HEK293 (cell line): Measurements from ENCODE around the gene ERBB4.
A peak's percentile ranks its signal among the peaks of the same experiment; 100 is the strongest.

Source experiments
- CTCF ChIA-PET: fragments of 350-600 bp; formaldehyde crosslinking; extraction: SDS; loops from one replicate; lab custom pipeline; 2021; ENCODE audit warnings: antibody characterized with exemption; lab: Yijun Ruan, JAX
- POLR2A ChIA-PET: fragments of 300-600 bp; formaldehyde crosslinking; extraction: SDS; loops from one replicate; lab custom pipeline; 2020; ENCODE audit warnings: antibody characterized with exemption, inconsistent platforms; lab: Yijun Ruan, JAX
- H3K27ac ChIP-seq: fragments of 200-500 bp; sonication (Bioruptor generic); 2 replicates; pipeline ENCODE4 v1.5.1; 2014; ENCODE audit warnings: low read depth, low read length, control low read depth, inconsistent platforms; ENCODE audit errors: extremely low read depth
- H3K36me3 ChIP-seq, 2 experiments: fragments of 200-500 bp in 1 of 2; sonication (Bioruptor generic) in 1 of 2; 1 replicate in 1 of 2; 2 replicates in 1 of 2; pipeline ENCODE4 v1.5.1; 2014 to 2017; ENCODE audit warnings: inconsistent platforms in 2 of 2, low read length in 2 of 2; ENCODE audit not compliant: control insufficient read depth in 2 of 2, insufficient read depth in 1 of 2
- H3K4me1 ChIP-seq: fragments of 200-500 bp; sonication (Bioruptor generic); 2 replicates; pipeline ENCODE4 v1.5.1; 2014; ENCODE audit warnings: mild to moderate bottlenecking, low read length, inconsistent platforms; ENCODE audit not compliant: control insufficient read depth, insufficient read depth
- H3K4me3 ChIP-seq: 2 replicates; pipeline ENCODE4 v1.5.1; 2011; ENCODE audit warnings: low read depth, mild to moderate bottlenecking, control low read depth, low read length, moderate library complexity
- H3K9me3 ChIP-seq: fragments of 200-500 bp; sonication (Bioruptor generic); 2 replicates; pipeline ENCODE4 v1.5.1; 2014; ENCODE audit warnings: low read depth, low read length, inconsistent platforms; ENCODE audit not compliant: control insufficient read depth, insufficient read depth
- EGR2 ChIP-seq: fragments of 450-650 bp; formaldehyde crosslinking; IDR thresholded peaks from 2 replicates; pipeline ENCODE4 v1.5.1; 2016; ENCODE audit warnings: low read depth, missing biosample characterization, missing genetic modification characterization
- GLIS2 ChIP-seq: fragments of 450-650 bp; formaldehyde crosslinking; IDR thresholded peaks from 2 replicates; pipeline ENCODE4 v1.5.1; 2016; ENCODE audit warnings: missing biosample characterization, missing genetic modification characterization
- MEIS1 ChIP-seq: sonication (generic); formaldehyde crosslinking; IDR thresholded peaks from 2 replicates; pipeline ENCODE4 v1.8.1; 2022; ENCODE audit warnings: missing genetic modification reagents, mild to moderate bottlenecking, borderline replicate concordance
- OSR2 ChIP-seq: fragments of 450-650 bp; formaldehyde crosslinking; IDR thresholded peaks from 2 replicates; pipeline ENCODE4 v1.5.1; 2016; ENCODE audit warnings: missing biosample characterization, missing genetic modification characterization
- PRDM6 ChIP-seq: fragments of 450-650 bp; formaldehyde crosslinking; IDR thresholded peaks from 2 replicates; pipeline ENCODE4 v1.5.1; 2017; ENCODE audit warnings: missing biosample characterization, missing genetic modification characterization
- SP3 ChIP-seq: fragments of 450-650 bp; formaldehyde crosslinking; IDR thresholded peaks from 2 replicates; pipeline ENCODE4 v1.5.1; 2016; ENCODE audit warnings: missing biosample characterization, missing genetic modification characterization
- TRIM28 ChIP-seq: IDR thresholded peaks from 2 replicates; pipeline ENCODE4 v1.6.1; 2011; ENCODE audit warnings: low read length, control low read depth, borderline replicate concordance
- ZBTB17 ChIP-seq: fragments of 450-650 bp; formaldehyde crosslinking; IDR thresholded peaks from 2 replicates; pipeline ENCODE4 v1.5.1; 2016; ENCODE audit warnings: missing biosample characterization, missing genetic modification characterization
- ZBTB8A ChIP-seq: fragments of 450-650 bp; formaldehyde crosslinking; IDR thresholded peaks from 2 replicates; pipeline ENCODE4 v1.5.1; 2016; ENCODE audit warnings: missing biosample characterization, missing genetic modification characterization
- ZNF140 ChIP-seq: fragments of 450-650 bp; formaldehyde crosslinking; IDR thresholded peaks from 2 replicates; pipeline ENCODE4 v1.5.1; 2016; ENCODE audit warnings: missing biosample characterization, missing genetic modification characterization
- ZNF169 ChIP-seq: fragments of 450-650 bp; formaldehyde crosslinking; IDR thresholded peaks from 2 replicates; pipeline ENCODE4 v1.5.1; 2016; ENCODE audit warnings: missing biosample characterization, missing genetic modification characterization
- ZNF211 ChIP-seq: fragments of 450-650 bp; formaldehyde crosslinking; IDR thresholded peaks from 2 replicates; pipeline ENCODE4 v1.5.1; 2016; ENCODE audit warnings: low read depth, missing biosample characterization, missing genetic modification characterization
- ZNF221 ChIP-seq: fragments of 450-650 bp; formaldehyde crosslinking; IDR thresholded peaks from 2 replicates; pipeline ENCODE4 v1.5.1; 2017; ENCODE audit warnings: missing biosample characterization, missing genetic modification characterization, borderline replicate concordance
- ZNF239 ChIP-seq: fragments of 450-650 bp; formaldehyde crosslinking; IDR thresholded peaks from 2 replicates; pipeline ENCODE4 v1.5.1; 2016; ENCODE audit warnings: missing biosample characterization, missing genetic modification characterization
- ZNF324 ChIP-seq: fragments of 450-650 bp; formaldehyde crosslinking; IDR thresholded peaks from 2 replicates; pipeline ENCODE4 v1.5.1; 2016; ENCODE audit warnings: missing biosample characterization, missing genetic modification characterization
- ZNF350 ChIP-seq: fragments of 450-650 bp; formaldehyde crosslinking; IDR thresholded peaks from 2 replicates; pipeline ENCODE4 v1.5.0; 2017; ENCODE audit warnings: missing biosample characterization, mild to moderate bottlenecking, missing genetic modification characterization
- ZNF37A ChIP-seq: fragments of 450-650 bp; IDR thresholded peaks from 2 replicates; pipeline ENCODE4 v1.5.1; 2018; ENCODE audit warnings: missing biosample characterization, missing genetic modification characterization
- ZNF488 ChIP-seq: fragments of 450-650 bp; formaldehyde crosslinking; IDR thresholded peaks from 2 replicates; pipeline ENCODE4 v1.5.1; 2016; ENCODE audit warnings: missing biosample characterization, missing genetic modification characterization
- ZNF600 ChIP-seq: fragments of 450-650 bp; formaldehyde crosslinking; IDR thresholded peaks from 2 replicates; pipeline ENCODE4 v1.5.1; 2016; ENCODE audit warnings: missing biosample characterization, missing genetic modification characterization
- ZNF670 ChIP-seq: fragments of 450-650 bp; formaldehyde crosslinking; IDR thresholded peaks from 2 replicates; pipeline ENCODE4 v1.5.1; 2016; ENCODE audit warnings: missing biosample characterization, missing genetic modification characterization, low read depth
- ZSCAN4 ChIP-seq: fragments of 450-650 bp; formaldehyde crosslinking; IDR thresholded peaks from 2 replicates; pipeline ENCODE4 v1.5.1; 2017; ENCODE audit warnings: missing biosample characterization, missing genetic modification characterization
- TF ChIP-seq, protein P1 (sequence below): fragments of 450-650 bp; formaldehyde crosslinking; IDR thresholded peaks from 2 replicates; pipeline ENCODE4 v1.5.1; 2016; ENCODE audit warnings: missing biosample characterization, missing genetic modification characterization

The ERBB4 gene

DNA sequence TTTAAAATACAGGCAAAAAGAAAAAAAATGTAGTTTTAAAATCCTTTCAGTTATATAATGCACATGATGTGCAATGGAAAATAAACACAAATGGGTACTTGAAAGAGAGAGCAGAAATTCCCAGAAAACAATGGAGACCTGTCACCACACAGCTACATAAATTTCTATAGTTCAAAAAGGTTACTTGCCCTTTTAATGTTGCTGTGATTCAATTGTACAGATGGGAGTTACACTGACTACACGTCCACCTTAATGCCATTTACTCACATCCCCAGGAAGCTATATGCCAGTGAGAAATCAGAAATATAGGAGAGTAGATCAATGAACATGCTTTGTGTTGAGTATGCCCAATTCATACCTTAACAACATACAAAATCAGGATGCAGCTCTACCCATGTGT is 269.6 kb downstream of the ERBB4 start:
- CTCF ChIA-PET, result interaction anchor here (0.7 kb wide), 1 partner anchor 52 kb away, joined by 3 read pairs; no protein-coding TSS in a partner anchor
- Histone ChIP-seq H3K36me3 (no peaks in the 10 kb centered on the region), H3K4me1 (peaks cover 3% of the 10 kb centered on the region), H3K27ac (no peak overlapping the region), H3K9me3 (no peaks in the 10 kb centered on the region), H3K4me3 (no peak overlapping the region)
- no peak for TF ChIP-seq ZNF211 (tag by site-specific recombination)
- no peak for TF ChIP-seq ZNF221 (tag by site-specific recombination)
- TF ChIP-seq PRDM6, result peak; percentile 9; the same call in 1 of the 2 replicates
- POLR2A ChIA-PET, result no interaction called here

DNA sequence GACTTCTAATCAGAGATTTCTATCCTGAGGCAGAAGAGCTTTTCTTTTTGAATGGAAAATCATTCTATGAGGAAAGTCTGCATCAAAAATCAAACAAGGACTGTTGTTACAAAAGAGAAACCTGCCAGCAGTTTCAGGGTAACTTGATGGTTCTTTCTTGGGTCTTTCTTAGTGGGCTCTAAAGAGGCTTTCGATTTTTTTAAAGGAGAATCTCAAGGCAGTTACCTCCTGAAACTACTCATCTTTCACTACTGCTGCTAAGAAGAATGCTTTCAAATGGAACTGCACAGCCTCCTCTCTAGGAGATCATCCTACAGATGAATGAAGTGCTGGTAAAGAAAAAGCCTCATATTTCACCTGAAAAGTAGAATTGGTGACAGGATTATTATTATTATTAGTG is 272.3 kb downstream of the ERBB4 start:
- ChIA-PET POLR2A (no interaction called here), CTCF (interaction anchor here (0.7 to 1.2 kb wide), 2 partner anchors 24 to 521 kb away, joined by 3 read pairs; no protein-coding TSS in a partner anchor)
- Histone ChIP-seq H3K4me3 (no peak overlapping the region), H3K36me3 (no peaks in the 10 kb centered on the region), H3K27ac (no peak overlapping the region), H3K4me1 (no peaks in the 10 kb centered on the region), H3K9me3 (no peaks in the 10 kb centered on the region)
- TF ChIP-seq ZNF239 (no peak), ZNF324 (no peak), GLIS2 (tag by site-specific recombination) (no peak), MEIS1 (CRISPR knock-in tag) (no peak), ZNF600 (tag by site-specific recombination) (no peak), ZNF169 (tag by site-specific recombination) (no peak), TRIM28 (no peak), ZNF37A (tag by site-specific recombination) (no peak), SP3 (tag by site-specific recombination) (no peak), OSR2 (no peak), ZBTB8A (tag by site-specific recombination) (no peak), ZNF488 (no peak), ZBTB17 (tag by site-specific recombination) (no peak), ZNF140 (no peak), ZNF670 (tag by site-specific recombination) (no peak), ZSCAN4 (tag by site-specific recombination) (no peak), ZNF350 (tag by site-specific recombination) (no peak), EGR2 (tag by site-specific recombination) (no peak)
- TF ChIP-seq, protein P1, sequence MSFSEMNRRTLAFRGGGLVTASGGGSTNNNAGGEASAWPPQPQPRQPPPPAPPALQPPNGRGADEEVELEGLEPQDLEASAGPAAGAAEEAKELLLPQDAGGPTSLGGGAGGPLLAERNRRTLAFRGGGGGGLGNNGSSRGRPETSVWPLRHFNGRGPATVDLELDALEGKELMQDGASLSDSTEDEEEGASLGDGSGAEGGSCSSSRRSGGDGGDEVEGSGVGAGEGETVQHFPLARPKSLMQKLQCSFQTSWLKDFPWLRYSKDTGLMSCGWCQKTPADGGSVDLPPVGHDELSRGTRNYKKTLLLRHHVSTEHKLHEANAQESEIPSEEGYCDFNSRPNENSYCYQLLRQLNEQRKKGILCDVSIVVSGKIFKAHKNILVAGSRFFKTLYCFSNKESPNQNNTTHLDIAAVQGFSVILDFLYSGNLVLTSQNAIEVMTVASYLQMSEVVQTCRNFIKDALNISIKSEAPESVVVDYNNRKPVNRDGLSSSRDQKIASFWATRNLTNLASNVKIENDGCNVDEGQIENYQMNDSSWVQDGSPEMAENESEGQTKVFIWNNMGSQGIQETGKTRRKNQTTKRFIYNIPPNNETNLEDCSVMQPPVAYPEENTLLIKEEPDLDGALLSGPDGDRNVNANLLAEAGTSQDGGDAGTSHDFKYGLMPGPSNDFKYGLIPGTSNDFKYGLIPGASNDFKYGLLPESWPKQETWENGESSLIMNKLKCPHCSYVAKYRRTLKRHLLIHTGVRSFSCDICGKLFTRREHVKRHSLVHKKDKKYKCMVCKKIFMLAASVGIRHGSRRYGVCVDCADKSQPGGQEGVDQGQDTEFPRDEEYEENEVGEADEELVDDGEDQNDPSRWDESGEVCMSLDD, result no peak
